Adrenal gland (tissue), 12 donors: ENCODE results near the gene RGS1. TPM values are rescaled to one million over a fixed set of nuclear protein-coding genes. Genes with fewer than 3 reads are reported as not detected.

Experiments
- DNase-seq, 7 donors: peaks; one replicate each; pipeline ENCODE4 v3.0.0-alpha.2; 2019 to 2020
- H3K27ac ChIP-seq, 5 donors: fragments of 200-600 bp; sonication (generic) in 4 of 5; 1 replicate in 3 of 5; 2 replicates in 2 of 5; pipeline versions ENCODE4 v1.5.1 to v1.8.0; 2016 to 2020; ENCODE audit warnings: mild to moderate bottlenecking in 1 of 5
- H3K27me3 ChIP-seq: fragments of 200-600 bp; 2 replicates; pipeline ENCODE4 v1.8.0; 2021
- H3K36me3 ChIP-seq, 2 donors: fragments of 200-600 bp; replicated peaks in 1 of 2; 1 replicate in 1 of 2; 2 replicates in 1 of 2; pipeline versions ENCODE4 v1.5.1 to v1.8.0; 2018 to 2022
- H3K4me1 ChIP-seq, 2 donors: fragments of 200-600 bp; replicated peaks in 1 of 2; 1 replicate in 1 of 2; 2 replicates in 1 of 2; pipeline versions ENCODE4 v1.5.1 to v1.8.0; 2018 to 2021
- H3K4me3 ChIP-seq, 4 donors: fragments of 200-600 bp; sonication (generic) in 3 of 4; one replicate each; pipeline ENCODE4 v1.5.1; 2016 to 2018
- H3K9me3 ChIP-seq, 3 donors: fragments of 200-600 bp; sonication (generic) in 1 of 3; replicated peaks in 1 of 3; 1 replicate in 2 of 3; 2 replicates in 1 of 3; pipeline versions ENCODE4 v1.5.1 to v1.8.0; 2016 to 2021
- POLR2A ChIP-seq, 2 donors: fragments of 450-650 bp; IDR thresholded peaks; one replicate each; pipeline ENCODE4 v1.6.1; 2017; ENCODE audit warnings: antibody characterized with exemption in 2 of 2, mild to moderate bottlenecking in 2 of 2, moderate library complexity in 1 of 2
- WGBS, 4 donors: extraction: QIAGEN DNeasy Blood & Tissue Kit in 2 of 4; methylation state at CpG; one replicate each; pipeline versions ENCODE4 v1.1.5 to v1.1.7; 2013 to 2017; 5-methylcytosine and 5-hydroxymethylcytosine counted together
- intact Hi-C, 2 donors: fragments of 100-400 bp; cut with DNase I; formaldehyde crosslinking; loops; one replicate each; pipeline versions ENCODE4 v1.14.1 to v1.15.0; 2022 to 2023
- polyA plus RNA-seq, 3 donors: library from polyadenylated mRNA; stranded (reverse); fragments of 200-250 nt in 2 of 3; fragments of 350-450 nt in 1 of 3; fragmentation: Illumina TruSeq in 1 of 3; extraction: RNeasy Lipid Tissue Mini Kit (QIAGEN cat#74804) in 1 of 3; gene quantifications; one replicate each; pipeline ENCODE4 v1.2.3, GENCODE V29; 2013 to 2014
- total RNA-seq, 9 donors: library from RNA; depleted of rRNA in 4 of 9; stranded (reverse); fragments of >200 nt in 4 of 9; fragments of 120-200 nt in 1 of 9; fragmentation: NEBNext Ultra II Directional in 1 of 9; extraction: Animal tissue kit (Norgen Biotek cat#: 25700) in 1 of 9; gene quantifications; one replicate each; pipeline versions ENCODE4 v1.1.0 to v1.2.4, GENCODE V29; 2013 to 2023
- TF ChIP-seq, protein P1 (sequence below), 6 experiments: fragments of 450-650 bp in 4 of 6; fragments of 200-600 bp in 2 of 6; sonication (generic) in 1 of 6; IDR thresholded peaks; 1 replicate in 5 of 6; 2 replicates in 1 of 6; pipeline versions ENCODE4 v1.5.1 to v1.8.0; 2016 to 2021; ENCODE audit warnings: antibody characterized with exemption in 6 of 6, mild to moderate bottlenecking in 2 of 6, moderate library complexity in 1 of 6
- donor health status: healthy with polysubstance abuse.
- donor health status: Bipolar disorder and iron deficiency.
- donor health status: DM: yes; HTN: yes; CAD: no.
- donor health status: DM: no; HTN: no; CAD: no.
- donor health status: DM: no; HTN: no; CAD: no.
- donor health status: DM: yes; HTN: yes; CAD: no.

RGS1 gene
- total and polyA plus RNA-seq, 12 donors: 2.4 to 124 (median 9.4) TPM

GRCh38 chr1:192539297-192540092 is 36.1 kb upstream of the RGS1 start:
- DNase-seq: no peak
- Histone ChIP-seq H3K4me1 (peaks cover 0 to 15% of the 10 kb centered on the region in 2 donors), H3K27ac (peak overlapping the region in 1 of 5 donors; percentile 17), H3K4me3 (no peak overlapping the region), H3K9me3 (no peaks in the 10 kb centered on the region), H3K27me3 (no peaks in the 10 kb centered on the region), H3K36me3 (no peaks in the 10 kb centered on the region)
- intact Hi-C loops: no loop called here
- no peak for TF ChIP-seq POLR2A (IDR thresholded peaks at IDR 0.05)
- TF ChIP-seq, protein P1, sequence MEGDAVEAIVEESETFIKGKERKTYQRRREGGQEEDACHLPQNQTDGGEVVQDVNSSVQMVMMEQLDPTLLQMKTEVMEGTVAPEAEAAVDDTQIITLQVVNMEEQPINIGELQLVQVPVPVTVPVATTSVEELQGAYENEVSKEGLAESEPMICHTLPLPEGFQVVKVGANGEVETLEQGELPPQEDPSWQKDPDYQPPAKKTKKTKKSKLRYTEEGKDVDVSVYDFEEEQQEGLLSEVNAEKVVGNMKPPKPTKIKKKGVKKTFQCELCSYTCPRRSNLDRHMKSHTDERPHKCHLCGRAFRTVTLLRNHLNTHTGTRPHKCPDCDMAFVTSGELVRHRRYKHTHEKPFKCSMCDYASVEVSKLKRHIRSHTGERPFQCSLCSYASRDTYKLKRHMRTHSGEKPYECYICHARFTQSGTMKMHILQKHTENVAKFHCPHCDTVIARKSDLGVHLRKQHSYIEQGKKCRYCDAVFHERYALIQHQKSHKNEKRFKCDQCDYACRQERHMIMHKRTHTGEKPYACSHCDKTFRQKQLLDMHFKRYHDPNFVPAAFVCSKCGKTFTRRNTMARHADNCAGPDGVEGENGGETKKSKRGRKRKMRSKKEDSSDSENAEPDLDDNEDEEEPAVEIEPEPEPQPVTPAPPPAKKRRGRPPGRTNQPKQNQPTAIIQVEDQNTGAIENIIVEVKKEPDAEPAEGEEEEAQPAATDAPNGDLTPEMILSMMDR (IDR thresholded peaks at IDR 0.05): no peak
- WGBS, 4 donors: 44 to 55% (median 51%) methylated on average over 4 of the region's 4 CpGs

GRCh38 chr1:192543445-192543844 is 32.1 kb upstream of the RGS1 start:
- no peak for DNase-seq
- Histone ChIP-seq H3K4me3 (no peak overlapping the region), H3K36me3 (no peaks in the 10 kb centered on the region), H3K9me3 (no peaks in the 10 kb centered on the region), H3K27me3 (no peaks in the 10 kb centered on the region), H3K4me1 (peaks cover 0 to 14% of the 10 kb centered on the region in 2 donors), H3K27ac (no peak overlapping the region)
- intact Hi-C loops: no loop called here
- 89 to 95% (median 93%) methylated on average over 5 of the region's 5 CpGs for WGBS, 4 donors
- TF ChIP-seq, protein P1 (IDR thresholded peaks at IDR 0.05): no peak
- no peak for TF ChIP-seq POLR2A (IDR thresholded peaks at IDR 0.05)

DNA sequence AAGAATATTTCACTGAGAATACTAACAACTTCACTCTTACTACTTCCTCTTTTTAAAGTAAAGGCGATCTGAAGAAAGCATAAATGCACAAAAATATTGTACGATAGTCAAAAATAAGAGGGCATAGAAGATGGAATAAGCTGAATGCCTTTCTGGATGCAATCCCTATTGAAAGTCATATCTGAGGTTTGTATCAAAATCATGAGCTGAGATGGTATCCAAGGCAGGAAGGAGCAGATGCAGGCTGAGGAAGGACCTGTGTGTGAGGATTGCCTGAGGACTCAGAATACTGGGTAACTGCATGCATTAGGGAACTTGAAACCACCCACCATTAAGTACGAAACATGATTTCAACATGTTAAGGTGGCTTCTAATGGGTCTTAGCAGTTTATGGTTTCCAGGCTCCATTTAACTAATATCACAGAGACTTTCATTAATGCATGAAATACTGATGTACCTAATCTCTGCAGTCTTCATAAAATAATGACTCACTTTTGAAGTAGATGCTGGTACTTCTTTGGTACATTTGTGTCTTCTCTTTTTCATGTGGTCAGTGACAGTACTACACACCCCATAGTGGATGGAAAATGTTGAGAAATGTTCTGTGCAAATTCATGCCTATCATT is 29.6 kb upstream of the RGS1 start:
- Histone ChIP-seq H3K36me3 (no peaks in the 10 kb centered on the region), H3K27me3 (no peaks in the 10 kb centered on the region), H3K9me3 (no peaks in the 10 kb centered on the region), H3K27ac (peak overlapping the region in 1 of 5 donors; percentile 15), H3K4me1 (peaks cover 0 to 6% of the 10 kb centered on the region in 2 donors), H3K4me3 (no peak overlapping the region)
- intact Hi-C loops: no loop called here
- WGBS, 4 donors: 78 to 89% (median 83%) methylated on average over 3 of the region's 3 CpGs
- DNase-seq: no peak
- TF ChIP-seq POLR2A (IDR thresholded peaks at IDR 0.05): no peak
- TF ChIP-seq, protein P1 (IDR thresholded peaks at IDR 0.05): peak in 5 of 6 experiments; percentile 11 to 46 (median 25)

- TF ChIP-seq, protein P1 (IDR thresholded peaks at IDR 0.05): no peak
- TF ChIP-seq POLR2A (IDR thresholded peaks at IDR 0.05): no peak
- no peaks in the 10 kb centered on the region for H3K9me3 ChIP-seq
- peaks cover 0 to 6% of the 10 kb centered on the region in 2 donors for H3K4me1 ChIP-seq
- no peak overlapping the region for H3K27ac ChIP-seq
- no peaks in the 10 kb centered on the region for H3K36me3 ChIP-seq
- 63 to 73% (median 65%) methylated on average over 7 of the region's 7 CpGs for WGBS, 4 donors
- no peak for DNase-seq
- no peaks in the 10 kb centered on the region for H3K27me3 ChIP-seq
- no peak overlapping the region for H3K4me3 ChIP-seq
- intact Hi-C loops: no loop called here
Observed at GRCh38 chr1:192546596-192547190, 28.9 kb upstream of the RGS1 start.
